GM18519 (cell line): ENCODE results near the gene AMIGO3.
A peak's percentile ranks its signal among the peaks of the same experiment; 100 is the strongest.

Source experiments
- ATAC-seq: cut with Tn5 transposase; IDR thresholded peaks from one replicate; pipeline ENCODE4 v1.9.1; 2021; ENCODE audit warnings: mild to moderate bottlenecking, moderate library complexity; ENCODE audit not compliant: unreplicated experiment, low FRiP score

Gene AMIGO3

GRCh38 chr3:49725906-49726681 lies 6.6 kb upstream of the AMIGO3 start:
- no peak for ATAC-seq

- ATAC-seq: no peak
Measured at GRCh38 chr3:49724586-49724985, 5.1 kb upstream of the AMIGO3 start.

GRCh38 chr3:49723628-49724551 lies 4.4 kb upstream of the AMIGO3 start, which contains the start of gene GMPPB:
TSS of gene GMPPB (minus strand) at chr3:49723951. CDS start at chr3:49723726, 225 bp downstream.
- peak; percentile 65 for ATAC-seq

- no peak for ATAC-seq
Measured at GRCh38 chr3:49723296-49723627, 3.8 kb upstream of the AMIGO3 start.

GRCh38 chr3:49722896-49723295 lies 3.4 kb upstream of the AMIGO3 start:
- ATAC-seq: no peak

- no peak for ATAC-seq
Measured at GRCh38 chr3:49721896-49722781, 2.7 kb upstream of the AMIGO3 start.

- ATAC-seq: no peak
Measured at GRCh38 chr3:49721596-49721895, 2.1 kb upstream of the AMIGO3 start.

- ATAC-seq: no peak
Measured at GRCh38 chr3:49720855-49721595, 1.5 kb upstream of the AMIGO3 start.

GRCh38 chr3:49718858-49719213 lies 648 bp downstream of the AMIGO3 start:
- ATAC-seq: no peak

GRCh38 chr3:49717959-49718857 lies 1.3 kb downstream of the AMIGO3 start:
- ATAC-seq: no peak

GRCh38 chr3:49717211-49717958 lies 2.1 kb downstream of the AMIGO3 start:
- ATAC-seq: no peak

GRCh38 chr3:49716691-49717210 lies 2.7 kb downstream of the AMIGO3 start:
- ATAC-seq: no peak

GRCh38 chr3:49716169-49716568 lies 3.3 kb downstream of the AMIGO3 start:
- ATAC-seq: no peak

GRCh38 chr3:49715611-49716121 lies 3.8 kb downstream of the AMIGO3 start:
- ATAC-seq: no peak

- ATAC-seq: no peak
Measured at GRCh38 chr3:49714728-49715550, 4.5 kb downstream of the AMIGO3 start.

GRCh38 chr3:49713336-49714105 lies 6.0 kb downstream of the AMIGO3 start:
- no peak for ATAC-seq
